Skeletal muscle tissue (tissue), 4 donors: ENCODE results near the gene MAGEA10. TPM values are rescaled to one million over a fixed set of nuclear protein-coding genes. Genes with fewer than 3 reads are reported as not detected.
"Not testable (repeated sequence)": the region's sequence is repeated elsewhere in the genome, so short reads cannot be mapped to it uniquely, and the experiment has no call there.

Source experiments
- H3K27ac ChIP-seq: one replicate; pipeline ENCODE4 v1.7.0; 2013; ENCODE audit warnings: mild to moderate bottlenecking, low read depth, low read length, inconsistent platforms
- H3K27me3 ChIP-seq, 3 donors: one replicate each; pipeline ENCODE4 v1.7.0; 2013; ENCODE audit warnings: low read length in 3 of 3; ENCODE audit not compliant: control insufficient read depth in 3 of 3, insufficient read depth in 3 of 3
- H3K36me3 ChIP-seq, 3 donors: one replicate each; pipeline ENCODE4 v1.7.0; 2013; ENCODE audit warnings: low read length in 3 of 3; ENCODE audit not compliant: control insufficient read depth in 3 of 3, insufficient read depth in 3 of 3
- H3K4me1 ChIP-seq, 3 donors: one replicate each; pipeline ENCODE4 v1.7.0; 2013; ENCODE audit warnings: low read length in 3 of 3, mild to moderate bottlenecking in 3 of 3; ENCODE audit not compliant: control insufficient read depth in 3 of 3, insufficient read depth in 3 of 3
- H3K4me3 ChIP-seq, 3 donors: one replicate each; pipeline ENCODE4 v1.7.0; 2013; ENCODE audit warnings: low read length in 3 of 3
- H3K9ac ChIP-seq, 3 donors: one replicate each; pipeline ENCODE4 v1.7.0; 2013; ENCODE audit warnings: low read length in 3 of 3, mild to moderate bottlenecking in 3 of 3, moderate library complexity in 2 of 3, low read depth in 1 of 3
- H3K9me3 ChIP-seq, 3 donors: one replicate each; pipeline ENCODE4 v1.7.0; 2013; ENCODE audit warnings: low read length in 3 of 3; ENCODE audit not compliant: control insufficient read depth in 3 of 3
- total RNA-seq: library from RNA; depleted of rRNA; stranded (reverse); fragments of >200 nt; gene quantifications from one replicate; pipeline ENCODE4 v1.2.3, GENCODE V29; 2014
- donor health status: Osteomylitis.

The MAGEA10 gene
- not detected for total RNA-seq

DNA sequence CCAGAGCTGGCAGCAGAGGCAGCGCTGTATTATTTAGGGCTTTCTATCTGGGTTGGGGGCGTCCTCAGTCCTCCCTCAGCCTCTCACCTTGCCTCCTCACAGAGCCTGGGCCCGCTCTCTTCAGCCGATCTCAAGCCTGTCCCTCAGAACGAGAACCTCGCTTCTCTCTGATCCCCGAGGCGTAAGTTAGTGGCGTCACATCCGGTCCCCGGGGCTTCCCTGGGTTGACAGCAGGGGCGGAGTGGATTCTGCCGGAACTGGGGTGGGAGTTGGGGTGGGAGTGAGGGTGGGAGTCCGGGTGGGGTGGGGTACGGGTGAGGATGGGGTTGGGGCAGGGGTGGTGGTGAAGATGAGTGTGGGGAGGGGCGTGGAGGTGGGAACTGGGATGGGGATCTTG lies at the start of gene MAGEA10:
Gene MAGEA10 (minus strand): TSS at position 190 of the 397 bp plus-strand sequence. CDS start 2,957 bp downstream, outside the sequence.
- no peak within 1 kb of the TSS for H3K4me3 ChIP-seq
- H3K4me1 ChIP-seq: no peaks in the 10 kb centered on the region
- no peak within 1 kb of the TSS for H3K27ac ChIP-seq
- no peaks in the 10 kb centered on the region for H3K9me3 ChIP-seq
- no peaks in the 10 kb centered on the region for H3K36me3 ChIP-seq
- H3K9ac ChIP-seq: no peak within 1 kb of the TSS
- H3K27me3 ChIP-seq: peaks cover 0 to 4% (median 0%) of the 10 kb centered on the region in 3 donors

DNA sequence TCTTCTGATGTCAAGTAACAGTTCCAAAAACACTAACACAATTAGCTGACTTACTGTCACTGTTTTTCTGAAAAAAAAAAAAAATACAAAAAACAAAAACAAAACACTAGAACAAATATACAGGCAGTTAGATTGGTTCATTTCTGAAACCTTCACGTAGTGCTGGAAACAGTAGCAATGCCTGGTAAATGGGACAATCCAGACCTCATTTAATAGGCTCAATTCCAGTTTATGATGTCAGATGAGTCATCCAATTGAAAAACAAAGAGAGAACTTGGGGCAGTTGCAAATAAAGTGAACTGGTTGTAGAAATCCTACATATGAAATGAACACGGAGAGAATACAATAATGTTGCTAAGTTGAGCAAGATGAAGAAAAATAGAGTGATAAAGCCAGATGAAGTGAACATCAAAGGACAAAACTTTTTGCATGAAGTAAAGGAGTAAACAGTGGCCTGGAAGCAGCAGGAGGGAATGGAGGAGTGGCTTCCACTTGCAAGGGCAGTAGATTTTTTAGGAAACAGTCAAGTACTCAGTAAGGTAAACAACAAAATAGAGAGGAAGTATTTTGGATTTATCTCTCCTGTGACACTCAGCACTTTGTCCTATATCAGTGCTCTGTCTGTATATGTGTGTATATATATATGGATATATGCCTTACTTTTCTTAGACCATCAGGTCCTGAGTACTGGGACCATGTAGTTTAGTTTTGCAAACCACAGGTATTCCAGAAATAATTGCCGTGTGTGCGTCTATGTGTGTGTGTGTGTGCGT lies 39.3 kb upstream of the MAGEA10 start:
- Histone ChIP-seq H3K27ac (no peak overlapping the region), H3K27me3 (no peaks in the 10 kb centered on the region), H3K4me1 (no peaks in the 10 kb centered on the region), H3K4me3 (no peak overlapping the region), H3K9me3 (no peaks in the 10 kb centered on the region), H3K36me3 (no peaks in the 10 kb centered on the region), H3K9ac (no peak overlapping the region)

DNA sequence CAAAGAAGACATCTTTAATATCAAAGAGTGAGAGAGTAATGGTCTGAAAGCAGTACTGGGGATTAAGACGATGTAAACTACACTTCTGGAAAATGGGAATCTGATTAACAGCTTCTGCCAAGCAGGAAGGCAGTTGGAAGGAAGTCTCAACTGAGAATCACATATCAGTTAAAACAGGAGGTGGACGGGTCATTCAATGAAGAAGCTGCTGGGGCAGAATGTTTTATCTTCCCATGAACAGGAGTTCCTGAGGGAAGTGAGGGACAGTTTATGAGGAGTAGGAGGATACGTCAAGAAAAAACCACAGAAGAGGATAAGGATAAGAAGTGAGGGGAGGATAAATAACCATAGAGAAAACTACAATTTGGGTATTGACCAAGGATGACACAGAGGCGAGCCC lies 38.7 kb upstream of the MAGEA10 start:
- no peaks in the 10 kb centered on the region for H3K36me3 ChIP-seq
- H3K27ac ChIP-seq: no peak overlapping the region
- H3K4me3 ChIP-seq: no peak overlapping the region
- H3K27me3 ChIP-seq: no peaks in the 10 kb centered on the region
- H3K4me1 ChIP-seq: no peaks in the 10 kb centered on the region
- no peak overlapping the region for H3K9ac ChIP-seq
- H3K9me3 ChIP-seq: no peaks in the 10 kb centered on the region

DNA sequence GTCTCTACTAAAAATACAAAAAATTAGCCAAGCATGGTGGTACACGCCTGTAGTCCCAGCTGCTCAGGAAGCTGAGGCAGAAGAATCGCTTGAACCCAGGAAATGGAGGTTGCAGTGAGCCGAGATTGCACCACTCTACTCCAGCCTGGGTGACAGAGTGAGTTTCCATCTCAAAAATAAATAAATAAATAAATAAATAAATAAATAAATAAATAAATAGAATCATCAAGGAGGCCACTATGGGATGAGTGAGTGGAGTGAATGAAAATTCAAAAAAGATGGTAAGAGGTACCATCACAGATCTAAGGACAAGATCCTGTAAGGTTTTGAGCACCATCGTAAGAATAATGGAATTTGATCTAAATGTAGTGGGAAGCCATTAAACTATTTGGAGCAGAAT lies 37.5 kb upstream of the MAGEA10 start:
- H3K9me3 ChIP-seq, H3K27me3 ChIP-seq, H3K9ac ChIP-seq, H3K4me3 ChIP-seq, H3K4me1 ChIP-seq, H3K27ac ChIP-seq, H3K36me3 ChIP-seq: not testable (repeated sequence)

DNA sequence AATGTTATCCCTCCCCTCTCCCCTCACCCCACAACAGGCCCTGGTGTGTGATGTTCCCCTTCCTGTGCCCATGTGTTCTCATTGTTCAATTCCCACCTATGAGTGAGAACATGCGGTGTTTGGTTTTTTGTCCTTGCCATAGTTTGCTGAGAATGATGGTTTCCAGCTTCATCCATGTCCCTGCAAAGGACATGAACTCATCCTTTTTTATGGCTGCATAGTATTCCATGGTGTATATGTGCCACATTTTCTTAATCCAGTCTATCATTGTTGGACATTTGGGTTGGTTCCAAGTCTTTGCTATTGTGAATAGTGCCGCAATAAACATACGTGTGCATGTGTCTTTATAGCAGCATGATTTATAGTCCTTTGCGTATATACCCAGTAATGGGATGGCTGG lies 35.5 kb upstream of the MAGEA10 start:
- H3K9ac ChIP-seq, H3K4me3 ChIP-seq, H3K9me3 ChIP-seq, H3K36me3 ChIP-seq, H3K27ac ChIP-seq, H3K27me3 ChIP-seq, H3K4me1 ChIP-seq: not testable (repeated sequence)

DNA sequence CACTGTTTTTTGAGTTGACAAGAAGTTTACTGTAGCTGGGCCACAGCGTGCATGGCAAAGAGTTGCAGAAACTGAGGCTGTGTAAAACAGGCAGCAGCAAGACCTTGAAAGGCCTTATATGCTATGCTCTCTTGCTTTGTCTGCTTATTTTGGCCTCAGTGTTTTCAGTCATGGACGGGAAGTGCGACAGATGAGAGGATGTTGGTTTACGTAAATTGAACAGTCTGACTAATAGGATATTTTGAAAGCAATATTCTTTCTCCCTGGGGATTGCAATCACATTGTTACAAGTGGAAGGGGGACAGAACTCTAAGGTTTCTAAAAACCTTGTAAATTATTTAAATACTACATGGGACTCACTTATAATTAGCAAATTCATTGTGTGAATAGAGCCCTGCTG lies 32.2 kb upstream of the MAGEA10 start:
- H3K4me3 ChIP-seq: no peak overlapping the region
- no peaks in the 10 kb centered on the region for H3K27me3 ChIP-seq
- no peak overlapping the region for H3K9ac ChIP-seq
- H3K9me3 ChIP-seq: no peaks in the 10 kb centered on the region
- no peaks in the 10 kb centered on the region for H3K36me3 ChIP-seq
- H3K4me1 ChIP-seq: no peaks in the 10 kb centered on the region
- H3K27ac ChIP-seq: no peak overlapping the region

DNA sequence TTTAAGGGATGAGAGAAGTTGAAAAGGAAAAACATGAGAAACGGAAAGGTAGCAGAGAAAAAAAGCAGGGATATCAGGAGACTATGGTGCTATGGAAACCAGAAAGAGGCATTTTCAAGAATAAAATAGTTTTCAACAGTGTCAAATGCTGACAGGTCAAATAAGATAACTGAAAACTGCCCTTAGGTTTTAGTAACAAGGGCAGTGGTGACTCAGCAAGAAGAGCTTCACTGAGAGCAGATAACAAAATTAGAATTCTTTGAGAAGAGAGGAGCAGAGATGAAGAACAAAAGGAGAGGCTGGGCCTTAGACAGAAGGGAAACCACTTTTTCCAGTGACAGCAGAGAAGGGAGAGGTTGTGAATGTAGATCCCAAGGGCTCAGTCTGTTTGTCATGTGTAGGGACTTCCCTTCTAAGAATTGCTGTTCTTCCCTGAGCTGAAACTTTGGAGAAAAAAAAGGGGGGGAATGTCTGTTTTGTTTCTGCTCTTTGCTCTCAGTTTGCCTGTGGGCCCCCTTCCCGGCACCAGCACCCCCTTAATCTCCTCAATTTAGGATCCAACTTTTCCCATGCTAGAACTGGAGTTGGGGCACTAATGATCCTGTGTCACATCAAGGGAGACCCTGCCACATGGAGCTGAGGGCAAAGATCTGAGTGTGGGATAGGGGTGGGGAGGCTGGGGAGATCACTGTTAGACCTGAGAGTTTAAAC lies 26.8 kb upstream of the MAGEA10 start:
- Histone ChIP-seq H3K27ac (no peak overlapping the region), H3K4me3 (no peak overlapping the region), H3K36me3 (no peaks in the 10 kb centered on the region), H3K4me1 (no peaks in the 10 kb centered on the region), H3K27me3 (no peaks in the 10 kb centered on the region), H3K9me3 (no peaks in the 10 kb centered on the region), H3K9ac (no peak overlapping the region)

DNA sequence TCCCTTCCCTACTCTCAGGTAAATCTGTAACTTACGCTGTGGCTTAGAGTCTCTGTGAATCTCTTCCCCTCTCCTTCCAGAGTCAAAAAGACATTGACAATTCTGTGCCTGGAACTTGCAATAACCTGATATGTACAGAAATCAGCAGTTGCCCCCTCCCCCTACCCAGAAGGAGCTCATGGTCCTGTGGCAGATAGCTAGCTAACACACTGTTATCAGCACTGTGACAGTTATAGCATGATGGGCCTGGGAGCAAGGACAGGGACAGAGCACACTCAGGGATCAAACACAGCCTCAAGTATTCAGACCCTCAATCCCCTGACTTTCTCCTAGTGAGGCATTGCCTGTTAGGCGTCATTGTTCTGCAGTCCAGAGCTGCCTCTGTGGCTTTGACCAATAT lies 18.7 kb upstream of the MAGEA10 start:
- H3K9me3 ChIP-seq: no peaks in the 10 kb centered on the region
- no peak overlapping the region for H3K4me3 ChIP-seq
- H3K36me3 ChIP-seq: no peaks in the 10 kb centered on the region
- H3K27me3 ChIP-seq: no peaks in the 10 kb centered on the region
- no peak overlapping the region for H3K27ac ChIP-seq
- H3K4me1 ChIP-seq: no peaks in the 10 kb centered on the region
- no peak overlapping the region for H3K9ac ChIP-seq

DNA sequence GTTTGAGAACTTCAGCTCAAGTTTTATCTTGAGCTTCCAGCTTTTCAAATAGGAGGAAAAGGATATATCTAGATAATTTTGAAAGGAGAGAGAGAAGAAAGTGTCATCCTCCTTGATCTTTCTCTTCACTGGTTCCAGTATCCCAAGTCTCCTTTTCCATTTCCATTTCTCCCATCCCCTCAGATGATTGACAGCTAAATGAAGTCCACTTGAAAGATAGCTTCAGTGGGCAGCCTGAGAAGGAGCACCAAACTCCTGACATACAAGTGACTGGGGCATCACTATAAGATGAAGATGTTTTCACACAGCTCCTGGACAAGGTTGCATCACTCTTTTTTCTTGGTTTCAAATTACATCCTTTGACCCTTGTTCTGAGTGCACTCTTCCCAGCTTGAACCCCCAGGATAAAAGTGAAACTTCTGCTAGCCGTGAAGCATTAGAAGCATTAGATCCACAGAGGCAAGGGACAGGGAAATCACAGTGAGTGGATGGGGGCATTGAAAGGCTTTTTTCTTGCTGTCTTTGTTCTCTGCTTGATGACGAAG lies 17.5 kb upstream of the MAGEA10 start:
- no peak overlapping the region for H3K4me3 ChIP-seq

DNA sequence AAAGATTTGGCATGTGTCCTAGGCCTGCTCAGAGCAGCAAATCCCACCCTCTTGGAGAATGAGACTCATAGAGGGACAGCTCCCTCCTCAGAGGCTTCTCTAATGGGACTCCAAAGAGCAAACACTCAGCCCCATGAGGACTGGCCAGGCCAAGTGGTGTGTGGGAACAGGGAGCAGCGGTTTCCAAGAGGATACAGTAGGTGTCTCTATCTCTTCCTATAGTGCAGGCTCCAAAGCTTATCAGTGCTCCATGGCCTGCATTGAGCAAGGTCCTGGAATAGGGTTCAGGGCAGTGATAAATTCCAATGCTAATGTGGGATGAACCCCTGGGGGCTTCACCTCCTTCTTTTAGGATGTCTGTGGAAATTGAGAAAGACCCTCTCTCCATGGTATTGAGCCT lies 15.7 kb upstream of the MAGEA10 start:
- Histone ChIP-seq H3K27me3 (no peaks in the 10 kb centered on the region), H3K4me1 (no peaks in the 10 kb centered on the region), H3K9me3 (no peaks in the 10 kb centered on the region), H3K36me3 (no peaks in the 10 kb centered on the region), H3K9ac (no peak overlapping the region), H3K4me3 (no peak overlapping the region), H3K27ac (no peak overlapping the region)

More for the DNA sequence above, 17.5 kb upstream of the MAGEA10 start:
- H3K4me1 ChIP-seq: no peaks in the 10 kb centered on the region
- no peaks in the 10 kb centered on the region for H3K36me3 ChIP-seq
- no peak overlapping the region for H3K27ac ChIP-seq
- no peak overlapping the region for H3K9ac ChIP-seq
- H3K27me3 ChIP-seq: no peaks in the 10 kb centered on the region
- no peaks in the 10 kb centered on the region for H3K9me3 ChIP-seq
